ENCODE measurements around the gene ACTR1B.
"Not testable (repeated sequence)": the region's sequence is repeated elsewhere in the genome, so short reads cannot be mapped to it uniquely, and the experiment has no call there.

The ACTR1B gene

GRCh38 chr2:97615746-97616145 lies 48.1 kb downstream of the ACTR1B start:
- not testable (repeated sequence) for DNase-seq (ENCODE audit: low read depth in 2 of 2)

- not testable (repeated sequence) for DNase-seq (ENCODE audit: low read depth in 2 of 2)
Observed at GRCh38 chr2:97611895-97612294, 51.9 kb downstream of the ACTR1B start.

GRCh38 chr2:97608745-97609144 lies 55.1 kb downstream of the ACTR1B start:
- DNase-seq (ENCODE audit: low read depth in 2 of 2) = not testable (repeated sequence)
